AG10803 (cell line): ENCODE data around the gene C1orf21.

Source experiments
- DNase-seq: peaks from one replicate; pipeline ENCODE4 v3.0.0; 2010; ENCODE audit warnings: low read depth
- H3K4me3 ChIP-seq: 2 replicates; pipeline ENCODE4 v1.5.1; 2011; ENCODE audit warnings: mild to moderate bottlenecking, low read length, control low read depth
- CTCF ChIP-seq: conservative IDR thresholded peaks from 2 replicates; pipeline ENCODE4 v1.5.1; 2011; ENCODE audit warnings: mild to moderate bottlenecking, low read length, control low read depth, inconsistent platforms

C1orf21 gene

GRCh38 chr1:184596950-184597645 is 210.3 kb downstream of the C1orf21 start:
- H3K4me3 ChIP-seq = no peak overlapping the region
- DNase-seq = no peak
- TF ChIP-seq CTCF = no peak

DNA sequence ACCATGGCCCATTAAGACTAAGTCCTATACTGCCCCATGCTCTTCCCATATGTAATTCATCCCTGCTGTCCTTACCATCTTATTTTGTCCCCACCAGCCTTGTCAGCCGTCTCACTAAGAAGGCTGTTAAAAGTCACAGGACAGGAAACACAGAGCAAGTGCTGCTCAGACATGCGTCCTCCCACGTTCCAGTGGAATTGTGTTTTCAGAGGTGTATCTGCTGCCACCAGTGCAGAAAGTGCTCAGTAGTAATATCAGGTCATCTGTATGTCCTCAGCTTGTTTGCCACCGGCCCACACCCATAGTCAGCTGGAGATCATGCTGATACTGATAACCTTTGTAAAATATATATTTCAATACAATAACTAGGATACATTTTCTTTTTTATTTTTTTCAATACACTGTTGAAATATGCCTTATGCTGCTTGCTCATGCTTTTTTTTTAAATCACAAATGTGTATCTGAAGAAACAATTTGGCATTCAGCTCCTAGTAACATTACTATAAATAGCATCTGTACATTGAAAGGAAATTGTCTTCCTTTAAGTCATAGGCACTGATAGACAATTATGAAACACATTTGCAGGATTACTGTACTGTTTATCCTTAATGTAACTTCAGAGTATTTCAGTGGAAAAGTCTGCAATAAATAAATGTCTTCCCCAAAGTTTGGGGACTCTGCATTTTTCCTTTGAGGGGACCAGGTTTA is 211.0 kb downstream of the C1orf21 start:
- TF ChIP-seq CTCF = no peak
- DNase-seq = no peak
- no peak overlapping the region for H3K4me3 ChIP-seq

GRCh38 chr1:184598403-184599193 is 211.8 kb downstream of the C1orf21 start:
- DNase-seq = no peak
- TF ChIP-seq CTCF = no peak
- H3K4me3 ChIP-seq = no peak overlapping the region

DNA sequence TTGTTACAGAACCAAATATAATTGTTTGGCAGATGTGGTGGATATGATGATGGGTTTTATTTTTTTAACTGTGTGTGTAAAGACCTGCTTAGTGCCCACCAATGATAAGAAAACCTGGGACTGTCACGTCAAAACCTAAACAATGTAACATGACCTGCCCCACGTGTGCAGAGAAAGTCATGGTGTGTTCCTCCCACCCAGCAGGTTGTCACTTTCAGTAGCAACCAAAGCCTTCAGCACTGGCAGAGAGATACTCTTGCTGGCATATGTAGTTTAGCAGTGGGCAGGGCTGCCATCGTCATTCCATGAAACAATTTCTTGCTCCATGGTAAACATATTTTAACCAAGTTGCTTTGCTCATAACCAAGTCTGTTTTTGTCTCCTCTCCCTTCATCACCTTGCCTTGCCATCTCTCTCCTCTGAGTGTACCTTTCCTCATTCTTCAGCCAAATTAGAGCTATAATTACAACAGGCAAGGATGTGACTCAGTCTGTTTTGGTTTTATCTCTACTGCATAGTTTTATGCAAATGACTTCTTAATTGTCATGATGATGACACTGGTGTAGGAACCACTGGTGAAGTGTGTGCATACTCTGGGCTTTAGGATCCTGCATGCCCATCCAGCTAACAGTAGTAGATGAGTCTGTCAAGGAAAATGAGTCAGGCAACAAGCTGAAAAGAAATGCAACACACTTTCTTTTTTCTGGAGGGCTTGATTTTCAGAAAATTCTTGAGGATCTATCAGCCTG is 217.5 kb downstream of the C1orf21 start:
- no peak for DNase-seq
- TF ChIP-seq CTCF = no peak
- H3K4me3 ChIP-seq = no peak overlapping the region

GRCh38 chr1:184605941-184606340 is 219.1 kb downstream of the C1orf21 start:
- TF ChIP-seq CTCF = no peak
- no peak for DNase-seq
- H3K4me3 ChIP-seq = no peak overlapping the region

DNA sequence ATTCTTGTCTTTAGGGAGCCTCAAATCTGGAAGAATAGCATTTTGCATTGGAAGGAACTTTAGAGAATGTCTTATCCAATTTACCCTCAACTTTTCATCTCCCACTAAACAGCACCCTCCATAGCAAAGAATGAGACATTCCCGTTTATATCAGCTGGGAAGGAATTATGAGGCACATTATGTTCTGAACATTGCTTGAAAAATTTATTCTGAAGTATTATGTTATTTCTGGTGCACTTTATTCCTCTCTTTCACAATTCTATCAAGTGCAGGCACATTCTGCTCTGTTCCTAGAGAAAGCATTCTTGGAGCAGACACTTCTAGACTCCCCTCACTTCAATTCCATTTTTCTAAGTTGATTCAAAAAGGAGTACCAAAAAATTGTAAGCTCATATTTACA is 220.0 kb downstream of the C1orf21 start:
- TF ChIP-seq CTCF = no peak
- no peak overlapping the region for H3K4me3 ChIP-seq
- DNase-seq = no peak
